HG03520 (cell line): ENCODE data around the gene RNF123.
"Not testable (repeated sequence)": the region's sequence is repeated elsewhere in the genome, so short reads cannot be mapped to it uniquely, and the experiment has no call there.

Experiments
- ATAC-seq: cut with Tn5 transposase; IDR thresholded peaks from one replicate; pipeline ENCODE4 v1.9.1; 2021; ENCODE audit warnings: mild to moderate bottlenecking, moderate library complexity; ENCODE audit not compliant: unreplicated experiment

RNF123 gene

DNA sequence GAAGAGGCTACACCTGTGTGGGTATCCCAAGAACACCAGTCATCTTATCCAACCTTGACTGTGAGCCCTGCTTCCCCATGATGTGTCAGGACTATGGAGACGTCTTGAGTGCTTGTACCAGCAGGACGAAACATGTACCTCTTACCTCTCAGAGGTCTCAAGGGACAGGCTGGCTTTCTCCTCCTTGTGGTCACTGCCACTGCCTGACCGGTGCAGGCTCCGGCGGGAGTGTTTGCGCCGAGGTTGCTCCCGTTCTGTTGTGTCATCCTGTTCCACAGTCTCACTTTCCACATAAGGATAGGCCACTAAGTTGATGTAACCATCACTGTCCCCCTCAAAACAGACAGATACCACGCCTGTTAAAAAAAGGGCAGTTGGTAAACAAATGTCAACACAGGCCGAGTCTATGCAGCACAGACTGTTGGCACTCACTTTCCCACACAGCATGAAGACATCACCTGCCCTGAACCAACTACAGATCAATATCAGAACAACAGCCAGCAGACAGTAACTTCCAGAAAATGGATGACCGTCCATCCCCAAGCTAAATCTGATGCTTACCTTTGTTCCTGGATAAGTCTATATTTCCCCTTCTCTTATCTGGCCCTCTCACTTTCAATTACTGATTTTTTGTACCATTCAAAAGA is 48.8 kb downstream of the RNF123 start:
- no peak for ATAC-seq

DNA sequence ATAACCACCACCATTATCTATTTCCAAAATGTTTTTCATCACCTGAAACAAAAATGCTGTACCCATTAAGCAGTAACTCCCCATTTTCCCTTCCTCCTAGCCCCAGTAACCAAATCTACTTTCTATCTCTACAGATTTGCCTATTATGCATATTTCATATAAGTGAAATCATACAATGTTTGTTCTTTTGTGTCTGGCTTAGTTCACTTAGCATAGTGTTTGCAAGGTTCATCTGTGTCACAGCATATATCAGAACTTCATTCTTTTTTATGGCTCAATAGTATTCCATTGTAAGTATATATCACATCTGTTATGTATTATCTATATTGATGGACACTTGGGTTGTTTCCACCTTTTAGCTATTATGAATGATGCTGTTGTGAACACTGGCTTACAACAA is 51.1 kb downstream of the RNF123 start:
- no peak for ATAC-seq

DNA sequence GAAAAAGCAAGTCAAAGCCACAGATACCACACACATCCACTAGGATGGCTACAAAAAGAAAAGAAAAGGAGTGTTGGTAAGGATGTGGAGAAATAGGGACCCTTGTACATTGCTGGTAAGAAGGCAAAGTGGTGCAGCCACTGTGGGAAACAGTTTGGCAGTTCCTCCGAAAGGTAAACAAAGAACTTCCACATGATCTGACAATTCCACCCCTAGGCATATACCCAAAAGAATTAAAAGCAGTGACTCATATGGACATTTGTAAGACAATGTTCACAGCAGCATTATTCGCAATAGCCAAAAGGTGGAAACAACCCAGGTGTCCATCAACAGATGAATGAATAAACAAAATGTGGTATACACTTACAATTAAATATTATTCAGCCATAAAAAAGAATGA is 56.6 kb downstream of the RNF123 start:
- no peak for ATAC-seq

DNA sequence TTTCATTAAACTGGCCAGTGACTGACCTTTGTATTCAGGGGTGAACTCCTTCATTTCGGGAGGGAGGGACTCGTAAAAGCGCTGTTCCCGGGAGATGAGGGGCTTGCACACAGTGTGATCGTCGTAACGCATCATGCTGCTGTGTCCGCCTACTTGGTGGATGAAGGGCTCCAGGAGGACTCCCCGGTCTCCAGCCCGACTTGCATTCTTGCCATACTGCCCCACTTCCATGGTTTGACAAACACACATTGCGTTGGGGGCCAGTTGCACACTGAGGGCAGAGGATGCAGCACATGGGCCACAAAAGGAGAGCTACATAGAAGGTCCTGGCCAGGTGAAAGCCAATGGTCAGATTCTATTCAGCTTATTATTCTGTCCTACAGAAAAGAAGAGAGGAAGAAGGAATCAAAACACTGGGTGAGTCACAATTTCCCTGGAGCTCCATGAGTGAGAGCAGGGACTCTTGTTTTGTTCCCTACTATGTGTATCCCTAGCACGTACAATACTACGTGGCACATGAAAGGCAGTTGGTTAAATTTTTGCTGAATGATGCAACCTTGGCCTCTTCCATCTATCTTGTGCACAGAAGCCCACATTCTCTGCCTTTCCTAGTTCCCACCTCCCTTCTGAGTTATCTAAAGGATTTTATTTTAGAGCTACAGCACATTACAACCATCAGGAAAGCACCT is 58.6 kb downstream of the RNF123 start:
- no peak for ATAC-seq

DNA sequence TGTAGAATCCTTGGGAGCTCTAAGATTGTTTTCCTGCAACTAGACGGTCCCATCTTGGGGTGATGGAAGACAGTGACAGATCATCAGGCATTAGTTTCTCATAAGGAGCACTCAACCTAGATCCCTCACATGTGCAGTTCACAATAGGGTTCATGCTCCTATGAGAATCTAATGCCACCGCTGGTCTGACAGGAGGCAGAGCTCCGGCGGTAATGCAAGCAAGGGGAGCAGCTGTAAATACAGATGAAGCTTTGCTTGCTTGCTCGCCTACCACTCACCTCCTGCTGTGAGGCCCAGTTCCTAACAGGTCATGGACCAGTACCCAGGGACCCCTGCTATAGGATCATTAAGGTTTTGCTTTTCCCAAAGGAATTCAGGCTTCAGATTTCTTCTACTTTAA is 59.5 kb downstream of the RNF123 start:
- not testable (repeated sequence) for ATAC-seq

DNA sequence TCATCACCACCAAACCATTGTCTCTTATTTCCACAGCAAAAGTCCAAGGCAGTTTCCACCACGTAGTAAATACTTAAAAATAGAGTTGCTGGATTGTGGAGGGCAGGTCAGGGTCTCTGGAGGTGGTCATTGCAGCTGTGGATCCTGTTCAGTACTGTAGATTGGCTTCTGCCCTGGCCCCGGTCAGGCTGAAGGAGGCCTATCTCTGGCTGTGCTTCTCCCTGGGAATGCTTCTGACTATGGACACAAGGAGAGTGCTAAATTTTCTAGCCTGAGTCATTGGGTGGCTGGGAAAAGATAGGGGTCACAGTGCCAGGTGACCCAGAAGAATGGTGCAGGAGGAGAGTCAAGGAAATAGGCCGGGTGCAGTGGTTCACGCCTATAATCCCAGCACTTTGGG is 60.7 kb downstream of the RNF123 start:
- no peak for ATAC-seq

DNA sequence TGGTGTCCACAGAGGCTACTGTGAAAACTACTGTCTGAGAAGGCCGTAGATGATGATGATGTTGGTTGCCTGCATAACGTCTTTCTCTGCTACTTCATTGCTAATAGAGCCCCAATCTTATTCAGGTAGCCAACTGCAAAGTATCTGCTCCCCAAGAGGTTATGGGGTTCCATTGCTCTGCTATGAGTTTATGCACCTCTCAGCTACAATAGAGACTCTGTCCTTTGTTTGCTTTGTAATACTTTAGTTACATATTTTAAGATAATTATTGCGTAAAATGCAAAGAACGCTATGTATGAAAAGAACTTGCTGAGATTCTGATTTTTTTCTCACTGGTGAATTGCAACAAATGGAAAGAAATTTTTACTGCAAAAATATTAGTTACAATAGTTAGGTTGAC is 62.1 kb downstream of the RNF123 start:
- ATAC-seq: no peak

DNA sequence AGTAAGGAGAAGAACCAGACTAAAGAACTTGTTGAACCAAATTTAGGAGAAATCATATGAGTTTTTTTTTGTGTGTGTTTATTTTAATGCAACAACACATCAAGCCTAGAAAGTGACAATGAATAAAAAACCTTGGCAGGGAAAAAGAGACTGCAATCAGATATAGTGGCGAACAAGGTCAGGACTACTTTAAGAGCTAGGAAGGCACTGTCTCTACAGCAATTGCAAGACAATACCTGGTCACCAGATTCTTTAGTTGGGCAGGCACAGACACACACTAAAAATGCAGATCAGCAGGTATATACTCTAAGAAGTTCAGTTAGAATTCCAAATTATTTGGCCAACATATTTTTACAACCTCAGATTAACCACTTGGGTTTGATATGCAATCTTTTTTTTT is 65.2 kb downstream of the RNF123 start:
- ATAC-seq: no peak

DNA sequence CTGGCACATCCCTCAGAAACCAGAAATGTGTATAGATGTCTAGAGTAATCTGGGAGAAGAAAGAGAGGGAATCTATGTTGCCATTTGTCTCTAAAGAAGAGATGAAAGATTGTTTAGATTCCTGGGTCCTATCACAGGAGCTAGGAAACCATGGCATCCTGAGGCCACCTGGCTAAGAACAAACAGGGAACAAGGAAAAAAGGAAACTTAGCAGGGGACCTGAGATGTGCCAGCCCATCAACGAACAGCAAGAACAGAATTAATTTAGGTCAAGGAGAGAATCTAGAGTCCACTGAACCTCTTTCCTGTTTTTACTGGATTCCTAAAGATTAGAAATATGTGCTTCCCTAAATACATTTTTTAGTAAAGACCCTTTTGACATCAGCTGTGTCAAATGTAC is 66.7 kb downstream of the RNF123 start:
- no peak for ATAC-seq

DNA sequence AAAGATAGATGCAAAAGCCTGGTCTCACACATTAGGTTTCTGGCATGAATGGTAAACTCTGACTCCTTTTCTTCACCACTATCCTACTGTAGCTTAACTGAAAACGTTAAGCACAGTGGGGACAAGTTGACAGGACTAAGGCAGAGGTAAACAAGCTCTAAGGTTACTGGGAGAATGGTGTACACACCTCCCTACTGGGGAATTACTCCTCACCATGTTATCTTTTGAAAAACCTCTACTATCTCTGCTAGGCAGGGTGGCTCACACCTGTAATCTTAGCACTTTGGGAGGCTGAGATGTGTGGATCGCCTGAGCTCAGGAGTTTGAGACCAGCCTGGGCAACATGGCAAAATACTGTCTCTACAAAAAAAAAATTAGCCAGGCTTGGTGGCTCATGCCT is 67.8 kb downstream of the RNF123 start:
- ATAC-seq: no peak

DNA sequence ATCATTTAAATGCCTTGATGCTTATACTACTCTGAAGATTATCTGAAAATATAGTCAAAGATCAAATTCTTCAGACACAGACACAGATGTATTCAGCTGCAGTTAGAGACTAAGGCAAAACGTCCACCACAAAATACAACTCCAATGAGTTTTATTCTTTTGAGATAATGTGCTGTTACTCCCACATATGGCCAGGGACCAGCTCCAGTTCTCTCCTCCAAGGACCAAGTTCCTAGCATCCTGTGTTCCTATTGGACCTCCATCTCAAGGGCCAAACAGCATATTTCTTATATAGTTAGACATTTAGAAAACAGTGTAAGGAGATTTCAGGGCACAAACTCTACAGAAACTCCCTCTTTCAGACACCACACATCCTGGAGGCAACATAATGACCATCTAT is 69.9 kb downstream of the RNF123 start:
- ATAC-seq: no peak

DNA sequence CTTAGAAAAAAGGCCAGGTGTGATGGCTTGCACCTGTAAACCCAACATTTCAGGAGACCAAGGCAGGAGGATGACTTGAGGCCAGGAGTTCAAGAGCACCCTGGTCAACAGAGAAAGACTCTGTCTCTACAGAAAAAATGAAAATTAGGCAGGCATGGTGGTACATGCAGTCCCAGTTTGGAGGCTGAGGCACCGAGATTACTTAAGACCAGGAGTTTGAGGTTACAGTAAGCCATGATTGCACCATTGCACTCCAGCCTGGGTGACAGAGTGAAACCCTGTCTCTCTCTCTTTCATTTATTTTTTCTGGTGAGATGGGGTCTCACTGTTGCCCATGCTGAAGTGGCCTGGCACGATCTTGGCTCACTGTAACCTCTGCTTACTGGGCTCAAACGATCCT is 72.3 kb downstream of the RNF123 start:
- ATAC-seq: no peak

DNA sequence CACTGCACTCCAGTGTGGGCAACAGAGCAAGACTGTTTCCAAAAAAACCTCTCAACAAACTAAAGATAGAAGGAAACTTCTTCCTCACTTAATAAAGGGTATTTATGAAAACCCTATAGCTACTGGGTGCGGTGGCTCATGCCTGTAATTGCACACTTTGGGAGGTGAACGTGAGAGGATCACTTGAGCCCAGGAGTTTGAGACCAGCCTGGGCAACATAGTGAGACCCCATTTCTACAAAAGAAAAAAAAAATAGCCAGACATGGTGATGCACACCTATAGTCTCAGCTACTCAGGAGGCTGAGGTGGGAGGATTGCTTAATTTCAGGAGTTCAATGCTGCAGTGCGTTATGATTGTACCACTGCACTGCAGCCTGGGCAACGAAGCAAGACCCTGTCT is 74.6 kb downstream of the RNF123 start:
- no peak for ATAC-seq

DNA sequence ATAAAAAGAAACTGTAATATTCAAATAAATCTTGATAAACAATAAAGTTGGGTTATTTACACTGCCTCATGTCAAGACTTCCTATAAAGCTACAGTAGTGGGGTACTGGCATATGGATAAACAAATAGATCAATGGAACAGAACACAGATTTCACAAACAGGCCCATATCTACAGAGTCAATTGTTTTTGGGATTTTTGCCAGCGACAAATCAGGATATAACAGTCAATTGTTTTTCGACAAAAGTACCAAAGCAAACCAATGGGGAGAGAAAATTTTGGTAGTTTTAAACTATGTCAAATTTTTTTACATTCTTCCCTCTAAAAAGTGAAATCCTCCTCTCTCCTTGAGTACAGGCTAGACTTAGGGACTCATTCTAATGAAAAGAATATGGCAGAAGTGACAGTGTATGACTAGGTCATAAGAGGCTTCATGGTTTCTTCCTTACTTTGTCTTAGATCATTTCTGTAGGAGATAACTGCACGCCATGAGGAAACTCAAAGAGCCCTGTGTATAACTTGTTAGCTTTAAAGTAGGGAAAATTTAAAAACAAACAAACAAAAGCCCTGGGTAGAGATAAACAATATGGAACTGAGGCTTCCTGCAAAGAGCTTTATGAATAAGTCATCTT is 80.0 kb downstream of the RNF123 start:
- no peak for ATAC-seq

DNA sequence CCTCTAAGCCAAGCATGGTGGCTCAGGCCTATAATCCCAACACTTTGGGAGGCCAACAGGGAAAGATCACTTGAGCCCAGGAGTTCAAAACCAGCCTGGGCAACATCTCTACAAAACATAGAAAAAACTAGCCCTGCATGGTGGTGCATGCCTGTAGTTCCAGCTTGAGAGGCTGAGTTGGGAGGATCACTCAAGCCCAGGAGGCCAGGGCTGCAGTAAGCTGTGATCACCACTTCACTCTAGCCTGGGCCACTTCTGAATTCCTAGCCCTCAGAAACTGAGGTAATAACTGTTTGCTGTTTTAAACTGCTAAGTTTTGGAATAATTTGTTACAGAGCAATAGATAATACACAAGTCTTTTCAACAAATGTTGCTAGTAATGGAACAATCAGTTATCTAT is 80.6 kb downstream of the RNF123 start:
- no peak for ATAC-seq
